Neural crest cell (in vitro differentiated cells): ENCODE measurements around the gene WSB2. TPM values are rescaled to one million over a fixed set of nuclear protein-coding genes. Genes with fewer than 3 reads are reported as not detected.

ENCODE experiments used
- DNase-seq: peaks from one replicate; pipeline ENCODE4 v3.0.0; 2021; ENCODE audit warnings: low read depth, mixed read lengths, low spot score
- H3K27ac Mint-ChIP-seq: one replicate; pipeline ENCODE4 v1.8.0; 2021; ENCODE audit warnings: mild to moderate bottlenecking, mixed read lengths; ENCODE audit not compliant: unreplicated experiment
- H3K27me3 Mint-ChIP-seq: 2 replicates; pipeline ENCODE4 v1.8.0; 2021; ENCODE audit warnings: low read depth, mild to moderate bottlenecking, mixed read lengths
- H3K36me3 Mint-ChIP-seq: 2 replicates; pipeline ENCODE4 v1.8.0; 2021; ENCODE audit warnings: low read depth, mild to moderate bottlenecking, mixed read lengths
- H3K4me1 Mint-ChIP-seq: 2 replicates; pipeline ENCODE4 v1.8.0; 2021; ENCODE audit warnings: mixed read lengths
- H3K4me3 Mint-ChIP-seq: one replicate; pipeline ENCODE4 v1.8.0; 2021; ENCODE audit warnings: mild to moderate bottlenecking, mixed read lengths
- H3K9me3 Mint-ChIP-seq: 2 replicates; pipeline ENCODE4 v1.8.0; 2021; ENCODE audit warnings: mixed read lengths
- CTCF ChIP-seq: fragments of 200-600 bp; sonication (generic); conservative IDR thresholded peaks from 2 replicates; pipeline ENCODE4 v1.5.0; 2021; ENCODE audit warnings: antibody characterized with exemption, mild to moderate bottlenecking
- total RNA-seq: library from RNA; stranded (reverse); gene quantifications from 2 replicates; pipeline ENCODE4 v1.2.1, GENCODE V29; 2021

The WSB2 gene
- total RNA-seq, 1 donor from 2014 or later: 78.6 TPM

GRCh38 chr12:118070650-118071049, 9.7 kb upstream of the WSB2 start:
- no peak overlapping the region for H3K4me3 Mint-ChIP-seq
- no peak for DNase-seq
- H3K36me3 Mint-ChIP-seq: peaks cover 14% of the 10 kb centered on the region
- H3K27ac Mint-ChIP-seq: no peak overlapping the region
- no peaks in the 10 kb centered on the region for H3K9me3 Mint-ChIP-seq
- no peaks in the 10 kb centered on the region for H3K27me3 Mint-ChIP-seq
- H3K4me1 Mint-ChIP-seq: no peaks in the 10 kb centered on the region
- TF ChIP-seq CTCF: no peak

GRCh38 chr12:118068445-118068844, 7.5 kb upstream of the WSB2 start:
- peaks cover 6% of the 10 kb centered on the region for H3K4me1 Mint-ChIP-seq
- no peaks in the 10 kb centered on the region for H3K27me3 Mint-ChIP-seq
- no peaks in the 10 kb centered on the region for H3K9me3 Mint-ChIP-seq
- H3K36me3 Mint-ChIP-seq: peaks cover 16% of the 10 kb centered on the region
- H3K27ac Mint-ChIP-seq: no peak overlapping the region
- H3K4me3 Mint-ChIP-seq: no peak overlapping the region
- no peak for DNase-seq
- no peak for TF ChIP-seq CTCF

- DNase-seq: no peak
- no peak for TF ChIP-seq CTCF
- Mint-ChIP-seq H3K9me3 (no peaks in the 10 kb centered on the region), H3K4me3 (no peak overlapping the region), H3K36me3 (peaks cover 12% of the 10 kb centered on the region), H3K4me1 (peaks cover 18% of the 10 kb centered on the region), H3K27me3 (no peaks in the 10 kb centered on the region), H3K27ac (no peak overlapping the region)
These were observed 4.4 kb upstream of the WSB2 start for GRCh38 chr12:118065380-118065779.

- H3K36me3 Mint-ChIP-seq: peaks cover 12% of the 10 kb centered on the region
- H3K4me3 Mint-ChIP-seq: peak overlapping the region; percentile 90
These were observed 3.6 kb upstream of the WSB2 start for GRCh38 chr12:118064608-118065007.

GRCh38 chr12:118063576-118064391, 2.8 kb upstream of the WSB2 start:
- no peak for DNase-seq
- TF ChIP-seq CTCF: no peak
- Mint-ChIP-seq H3K9me3 (no peaks in the 10 kb centered on the region), H3K27me3 (peaks cover 2% of the 10 kb centered on the region), H3K4me3 (peak overlapping the region; percentile 90), H3K4me1 (peaks cover 30% of the 10 kb centered on the region), H3K36me3 (peaks cover 12% of the 10 kb centered on the region), H3K27ac (no peak overlapping the region)

More at GRCh38 chr12:118064608-118065007, 3.6 kb upstream of the WSB2 start:
- no peak for DNase-seq
- peaks cover 2% of the 10 kb centered on the region for H3K27me3 Mint-ChIP-seq
- peak; percentile 46 for TF ChIP-seq CTCF
- H3K27ac Mint-ChIP-seq: no peak overlapping the region
- H3K9me3 Mint-ChIP-seq: no peaks in the 10 kb centered on the region
- peaks cover 25% of the 10 kb centered on the region for H3K4me1 Mint-ChIP-seq
